Stimulated activated CD4-positive, alpha-beta T cell treated with anti-CD3 and anti-CD28 coated beads, Interleukin-15, amount 100 ng/mL, for 48 hours (primary cell): ENCODE measurements around the gene TRIM14.
A peak's percentile ranks its signal among the peaks of the same experiment; 100 is the strongest.

Source experiments
- DNase-seq, 2 donors: peaks; one replicate each; pipeline ENCODE4 v3.0.0-alpha.2; 2020; ENCODE audit warnings: low read depth in 2 of 2

The TRIM14 gene

GRCh38 chr9:98118640-98119601 lies at the start of gene TRIM14:
TRIM14 (minus strand) TSS chr9:98119222; CDS start chr9:98119188, 34 bp downstream.
- peak in 1 of 2 donors; percentile 50 for DNase-seq

- DNase-seq = no peak
Observed at GRCh38 chr9:98168153-98168780, 49.2 kb upstream of the TRIM14 start.

DNA sequence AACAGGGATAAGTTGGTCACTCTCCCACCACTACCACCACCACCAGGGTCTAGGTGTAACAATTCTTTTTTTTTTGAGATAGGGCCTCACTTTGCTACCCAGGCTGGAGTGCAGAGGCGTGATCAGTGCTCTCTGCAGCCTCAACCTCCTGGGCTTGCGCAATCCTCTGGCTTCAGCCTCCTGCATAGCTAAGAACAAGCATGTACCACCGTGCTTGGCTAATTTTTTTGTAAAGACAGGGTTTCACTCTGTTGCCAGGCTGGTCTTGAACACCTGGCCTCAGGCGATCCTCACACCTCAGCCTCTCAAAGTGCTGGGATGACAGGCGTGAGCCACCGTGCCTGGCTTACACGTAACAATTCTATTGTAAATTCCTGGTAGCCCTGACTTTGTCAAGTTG lies 45.9 kb upstream of the TRIM14 start:
- no peak for DNase-seq

DNA sequence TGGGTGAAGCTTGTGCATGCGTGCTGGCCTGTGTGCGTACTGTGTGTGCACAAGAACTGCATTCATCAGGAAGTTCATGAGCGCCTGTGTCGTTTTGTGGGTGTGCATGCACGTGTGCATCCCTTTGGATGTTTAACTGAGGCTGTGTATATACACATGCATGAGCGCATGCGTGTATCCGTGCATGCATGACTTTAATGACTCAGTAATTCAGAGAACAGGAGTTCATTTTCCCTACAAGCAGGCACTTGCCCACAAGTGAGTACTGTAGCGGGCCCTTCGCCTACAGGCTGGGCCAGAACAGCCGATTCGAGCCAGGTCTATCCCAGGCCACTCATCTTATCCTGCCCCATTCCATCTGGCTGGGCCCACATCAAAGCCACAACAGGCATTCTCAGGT lies 43.6 kb upstream of the TRIM14 start:
- no peak for DNase-seq

GRCh38 chr9:98161851-98162250 lies 42.8 kb upstream of the TRIM14 start:
- no peak for DNase-seq

DNA sequence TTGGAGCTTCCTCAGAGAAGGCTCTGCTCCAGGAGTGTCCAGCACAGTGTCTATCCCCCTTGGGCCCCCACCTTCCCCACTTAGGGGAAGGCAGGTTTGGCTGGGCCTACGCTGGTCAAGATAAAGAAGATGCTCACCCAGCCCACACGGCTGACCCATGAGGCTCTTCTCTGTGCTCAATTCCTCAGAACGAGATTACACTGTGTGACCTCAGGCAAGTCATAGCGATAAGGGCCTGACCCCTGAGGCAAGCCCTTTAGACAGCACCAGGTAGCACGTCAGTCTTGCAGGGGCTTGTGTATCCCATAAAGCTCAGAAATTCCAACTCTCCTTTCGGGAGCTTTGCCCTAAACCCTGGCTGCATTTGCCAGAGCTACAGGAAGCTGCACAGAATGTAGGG lies 40.8 kb upstream of the TRIM14 start:
- DNase-seq = no peak

DNA sequence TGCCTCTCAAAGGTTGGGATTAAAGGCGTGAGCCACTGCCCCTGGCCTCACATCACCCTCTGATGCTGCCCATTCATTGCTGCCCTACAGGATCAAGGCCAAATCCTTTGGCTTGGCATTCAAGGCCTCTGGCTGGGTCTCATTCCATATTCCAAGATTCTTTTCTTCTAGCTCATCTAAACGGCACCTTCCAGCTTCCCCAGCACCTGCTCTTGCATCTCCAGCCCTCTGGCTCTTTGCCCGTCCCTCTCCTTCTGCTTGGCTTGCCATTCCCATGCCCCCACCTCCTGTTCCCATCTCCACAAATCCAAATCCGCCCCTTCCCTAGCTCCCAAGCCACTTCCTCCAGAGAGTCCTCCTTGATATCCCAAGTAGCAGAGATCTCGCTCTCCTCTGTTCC lies 40.3 kb upstream of the TRIM14 start:
- DNase-seq = no peak

- DNase-seq = no peak
Observed at GRCh38 chr9:98158071-98158831, 39.2 kb upstream of the TRIM14 start.

GRCh38 chr9:98157372-98157771 lies 38.4 kb upstream of the TRIM14 start:
- DNase-seq = no peak

DNA sequence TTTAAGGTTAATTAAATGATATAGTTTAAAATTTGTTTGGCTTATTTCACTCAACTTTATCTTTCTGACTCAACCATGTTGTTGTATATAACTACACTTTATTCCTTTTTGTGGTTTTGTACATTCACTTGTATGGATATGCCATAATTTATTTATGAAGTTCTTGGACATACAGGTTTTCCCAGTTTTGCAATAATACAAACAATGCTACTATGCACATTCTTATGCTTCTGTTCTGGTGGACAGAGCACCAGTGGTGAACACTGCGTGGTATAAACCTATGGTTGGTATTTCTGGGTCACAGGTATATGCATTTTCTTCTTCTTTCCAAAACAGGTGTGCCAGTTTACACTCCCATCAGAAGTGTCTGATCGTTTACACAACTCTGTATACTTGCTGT lies 35.7 kb upstream of the TRIM14 start:
- DNase-seq = no peak

GRCh38 chr9:98152526-98152925 lies 33.5 kb upstream of the TRIM14 start:
- DNase-seq = no peak

DNA sequence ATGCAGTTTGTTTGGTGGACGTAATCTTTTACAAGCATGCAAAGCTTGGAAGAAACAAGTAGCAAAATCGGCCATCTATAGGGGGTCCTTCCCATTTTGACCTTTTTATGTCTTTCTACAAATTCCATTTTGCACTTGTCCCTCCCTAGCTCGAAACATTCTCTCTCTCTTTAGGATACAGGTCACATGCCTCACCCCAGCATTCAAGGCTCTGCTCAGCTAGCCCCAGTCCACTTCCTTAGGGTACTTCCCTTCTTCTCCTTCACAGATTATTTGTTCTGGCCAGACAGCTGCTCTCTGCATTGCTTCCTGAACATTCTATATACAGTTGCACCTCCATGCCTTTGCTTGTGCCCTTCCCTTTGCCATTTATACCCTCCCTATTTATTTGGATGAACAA lies 31.7 kb upstream of the TRIM14 start:
- no peak for DNase-seq

- DNase-seq = no peak
Observed at GRCh38 chr9:98150164-98150563, 31.1 kb upstream of the TRIM14 start.

DNA sequence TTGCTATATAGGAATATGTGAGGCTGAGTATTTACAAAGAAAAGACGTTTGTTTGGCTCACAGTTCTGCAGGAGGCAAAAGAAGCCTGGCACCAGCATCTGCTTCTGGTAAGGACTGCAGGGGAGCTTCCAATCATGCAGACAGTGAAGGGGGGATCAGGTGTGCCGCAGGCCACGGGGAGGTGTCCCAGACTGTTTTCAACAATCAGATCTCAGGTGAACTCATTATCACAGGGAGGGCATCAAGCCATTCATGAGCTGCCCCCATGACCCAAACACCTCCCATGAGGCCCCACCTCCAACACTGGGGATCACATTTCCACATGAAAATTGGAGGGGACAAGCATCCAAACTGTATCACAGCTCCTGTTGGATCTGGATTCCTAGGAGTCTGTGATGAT lies 30.4 kb upstream of the TRIM14 start:
- DNase-seq = no peak

GRCh38 chr9:98148486-98148885 lies 29.5 kb upstream of the TRIM14 start:
- no peak for DNase-seq

GRCh38 chr9:98147582-98147981 lies 28.6 kb upstream of the TRIM14 start:
- DNase-seq = no peak

DNA sequence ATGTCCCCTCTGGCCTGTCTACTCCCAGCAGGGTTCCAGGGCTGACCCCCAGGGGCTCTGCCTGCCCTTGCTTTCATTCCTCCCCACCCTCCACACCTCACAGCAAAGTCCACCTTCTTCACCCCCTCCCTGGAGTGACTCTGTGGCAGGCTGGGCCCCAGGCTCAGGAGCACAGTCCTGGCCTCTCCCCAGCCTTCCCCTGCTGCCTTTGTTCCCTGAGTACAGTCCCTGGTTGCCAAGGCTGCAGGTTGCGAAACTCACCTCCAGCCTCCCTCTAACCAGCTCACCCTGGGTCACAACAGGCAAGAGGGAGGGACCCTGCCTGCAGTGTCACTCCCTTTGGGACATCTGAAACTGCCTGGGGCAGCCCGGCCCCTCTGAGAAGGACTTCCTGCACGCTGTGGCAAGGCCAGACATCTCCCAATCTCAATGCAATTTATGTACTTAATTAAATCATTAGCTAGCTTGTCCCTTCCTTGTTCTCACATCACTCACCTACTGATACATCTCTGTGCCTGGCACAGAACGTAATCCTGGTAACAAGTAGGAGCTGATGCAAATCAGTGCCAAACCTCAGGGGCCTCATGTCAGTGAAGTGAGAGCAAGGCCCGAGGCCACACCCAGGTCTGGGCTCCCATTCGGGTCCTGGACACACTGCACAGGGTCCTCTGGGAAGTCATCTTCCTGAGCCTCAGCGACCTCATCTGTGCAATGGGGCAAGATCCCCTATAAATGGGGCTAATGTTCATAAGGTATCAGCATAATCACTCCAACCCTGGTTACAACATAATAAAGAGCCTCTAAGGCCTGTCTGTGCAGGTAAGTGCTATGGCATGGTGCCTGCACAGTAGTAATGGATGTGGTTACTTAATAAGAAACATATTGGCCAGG lies 27.3 kb upstream of the TRIM14 start:
- DNase-seq = no peak

- no peak for DNase-seq
Observed at GRCh38 chr9:98144631-98145030, 25.6 kb upstream of the TRIM14 start.

GRCh38 chr9:98144076-98144475 lies 25.1 kb upstream of the TRIM14 start:
- DNase-seq = no peak

- DNase-seq = no peak
Observed at GRCh38 chr9:98142925-98143481, 24.0 kb upstream of the TRIM14 start.
